Measurements from ENCODE around the gene FIP1L1.

GRCh38 chr4:53465891-53466290 is 88.5 kb downstream of the FIP1L1 start:
- TF ChIP-seq CTCF (IDR thresholded peaks at IDR 0.05; ENCODE audit: low read length), result no peak
- TF ChIP-seq EZH2 (IDR thresholded peaks at IDR 0.05; ENCODE audit: borderline replicate concordance, low read length), result no peak

Data from OCI-LY1 (cell line).